ENCODE data around the gene BRS3. TPM values are rescaled to one million over a fixed set of nuclear protein-coding genes. Genes with fewer than 3 reads are reported as not detected.

The BRS3 gene
- total RNA-seq, 2 experiments from 2014 or later, result not detected

- no peaks in the 10 kb centered on the region for H3K4me1 Mint-ChIP-seq (ENCODE audit: low read depth)
- Histone ChIP-seq H3K9me3 (ENCODE audit: control insufficient read depth in 1 of 2, insufficient read depth in 1 of 2, low read length in 2 of 2) (no peaks in the 10 kb centered on the region), H3K4me3 (ENCODE audit: low read length) (no peak overlapping the region), H3K27me3 (ENCODE audit: control insufficient read depth in 1 of 2, insufficient read depth in 2 of 2, low read length in 2 of 2) (no peaks in the 10 kb centered on the region), H3K36me3 (ENCODE audit: insufficient read depth, low read length) (no peaks in the 10 kb centered on the region), H3K4me1 (ENCODE audit: insufficient read depth, low read length) (no peaks in the 10 kb centered on the region), H3K27ac (ENCODE audit: low read depth in 1 of 2, low read length in 2 of 2) (no peak overlapping the region)
- H3K4me3 Mint-ChIP-seq, result no peak overlapping the region
- DNase-seq (no peak), ATAC-seq (ENCODE audit: poor library complexity) (no peak)
- CTCF ChIA-PET, result no interaction called here
- POLR2A ChIA-PET, result no interaction called here
- TF ChIP-seq CTCF (IDR thresholded peaks at IDR 0.05), result no peak
- H3K9me3 Mint-ChIP-seq, result no peaks in the 10 kb centered on the region
- no peaks in the 10 kb centered on the region for H3K36me3 Mint-ChIP-seq (ENCODE audit: low read depth)
- peaks cover 4% of the 10 kb centered on the region for H3K27me3 Mint-ChIP-seq
- H3K27ac Mint-ChIP-seq, result no peak overlapping the region
- intact Hi-C loops (cut with DNase I, micrococcal nuclease), result no loop called here
These were observed 40.4 kb upstream of the BRS3 start for GRCh38 chrX:136447308-136447707.

GRCh38 chrX:136447968-136448367 lies 39.8 kb upstream of the BRS3 start:
- Mint-ChIP-seq H3K9me3 (no peaks in the 10 kb centered on the region), H3K4me1 (ENCODE audit: low read depth) (no peaks in the 10 kb centered on the region)

GRCh38 chrX:136450050-136450830 lies 37.5 kb upstream of the BRS3 start:
- CTCF ChIA-PET, result no interaction called here
- TF ChIP-seq CTCF (IDR thresholded peaks at IDR 0.05), result no peak
- POLR2A ChIA-PET, result no interaction called here
- peaks cover 4% of the 10 kb centered on the region for H3K27me3 Mint-ChIP-seq
- intact Hi-C loops (cut with DNase I, micrococcal nuclease), result no loop called here
- Histone ChIP-seq H3K4me3 (ENCODE audit: low read length) (no peak overlapping the region), H3K36me3 (ENCODE audit: insufficient read depth, low read length) (no peaks in the 10 kb centered on the region), H3K27ac (ENCODE audit: low read depth in 1 of 2, low read length in 2 of 2) (no peak overlapping the region), H3K27me3 (ENCODE audit: control insufficient read depth in 1 of 2, insufficient read depth in 2 of 2, low read length in 2 of 2) (no peaks in the 10 kb centered on the region), H3K9me3 (ENCODE audit: control insufficient read depth in 1 of 2, insufficient read depth in 1 of 2, low read length in 2 of 2) (no peaks in the 10 kb centered on the region), H3K4me1 (ENCODE audit: insufficient read depth, low read length) (no peaks in the 10 kb centered on the region)
- ATAC-seq (ENCODE audit: poor library complexity) (no peak), DNase-seq (no peak)
- H3K4me1 Mint-ChIP-seq (ENCODE audit: low read depth), result no peaks in the 10 kb centered on the region
- H3K36me3 Mint-ChIP-seq (ENCODE audit: low read depth), result no peaks in the 10 kb centered on the region
- H3K27ac Mint-ChIP-seq, result no peak overlapping the region
- H3K9me3 Mint-ChIP-seq, result no peaks in the 10 kb centered on the region
- no peak overlapping the region for H3K4me3 Mint-ChIP-seq

More at GRCh38 chrX:136447968-136448367, 39.8 kb upstream of the BRS3 start:
- H3K4me3 ChIP-seq (ENCODE audit: low read length), result no peak overlapping the region
- no peak overlapping the region for H3K27ac ChIP-seq (ENCODE audit: low read depth in 1 of 2, low read length in 2 of 2)
- no peaks in the 10 kb centered on the region for H3K27me3 ChIP-seq (ENCODE audit: control insufficient read depth in 1 of 2, insufficient read depth in 2 of 2, low read length in 2 of 2)
- DNase-seq, result no peak
- intact Hi-C loops (cut with DNase I, micrococcal nuclease), result no loop called here
- Mint-ChIP-seq H3K27ac (no peak overlapping the region), H3K36me3 (ENCODE audit: low read depth) (no peaks in the 10 kb centered on the region), H3K4me3 (no peak overlapping the region), H3K27me3 (peaks cover 4% of the 10 kb centered on the region)
- TF ChIP-seq CTCF (IDR thresholded peaks at IDR 0.05), result no peak
- POLR2A ChIA-PET, result no interaction called here
- H3K4me1 ChIP-seq (ENCODE audit: insufficient read depth, low read length), result no peaks in the 10 kb centered on the region
- no peaks in the 10 kb centered on the region for H3K9me3 ChIP-seq (ENCODE audit: control insufficient read depth in 1 of 2, insufficient read depth in 1 of 2, low read length in 2 of 2)
- no peaks in the 10 kb centered on the region for H3K36me3 ChIP-seq (ENCODE audit: insufficient read depth, low read length)
- CTCF ChIA-PET, result no interaction called here
- no peak for ATAC-seq (ENCODE audit: poor library complexity)

Data from CD4-positive, alpha-beta T cell (primary cell).